GM23338 (cell line): ENCODE data around the gene CHTF8. TPM values are rescaled to one million over a fixed set of nuclear protein-coding genes. Genes with fewer than 3 reads are reported as not detected.

ENCODE experiments used
- ATAC-seq: fragments of 200-7000 bp; cut with Tn5 transposase; 3 replicates; pipeline ENCODE4 v1.9.1; 2020
- DNase-seq: peaks from one replicate; pipeline ENCODE4 v3.0.0-alpha.2; 2015; ENCODE audit warnings: low spot score
- H2AFZ ChIP-seq: fragments of 200-600 bp; sonication (generic); 2 replicates; pipeline ENCODE4 v1.8.0; 2016; ENCODE audit warnings: antibody characterized with exemption, mild to moderate bottlenecking, moderate library complexity
- H3F3A ChIP-seq: fragments of 200-600 bp; sonication (generic); replicated peaks from 2 replicates; pipeline ENCODE4 v1.8.0; 2017; ENCODE audit warnings: antibody characterized with exemption, mixed run types, low read depth
- H3K27ac ChIP-seq: fragments of 200-600 bp; sonication (generic); 2 replicates; pipeline ENCODE4 v1.6.1; 2016; ENCODE audit warnings: low read depth
- H3K27me3 ChIP-seq: fragments of 200-600 bp; sonication (generic); 2 replicates; pipeline ENCODE4 v1.8.0; 2016; ENCODE audit warnings: mild to moderate bottlenecking, mixed run types, moderate library complexity; ENCODE audit not compliant: insufficient read depth
- H3K36me3 ChIP-seq: fragments of 200-600 bp; sonication (generic); 2 replicates; pipeline ENCODE4 v1.8.0; 2016; ENCODE audit warnings: mild to moderate bottlenecking; ENCODE audit not compliant: insufficient read depth
- H3K4me1 ChIP-seq: fragments of 200-600 bp; sonication (generic); 2 replicates; pipeline ENCODE4 v1.8.0; 2016; ENCODE audit warnings: mild to moderate bottlenecking, moderate library complexity; ENCODE audit not compliant: insufficient read depth
- H3K4me2 ChIP-seq: fragments of 200-600 bp; sonication (generic); 2 replicates; pipeline ENCODE4 v1.7.1; 2017; ENCODE audit warnings: mixed run types
- H3K4me3 ChIP-seq: fragments of 200-600 bp; sonication (generic); 2 replicates; pipeline ENCODE4 v1.6.1; 2016; ENCODE audit warnings: mixed run types
- H3K79me2 ChIP-seq: fragments of 200-600 bp; sonication (generic); replicated peaks from 2 replicates; pipeline ENCODE4 v1.8.0; 2017; ENCODE audit warnings: mild to moderate bottlenecking; ENCODE audit not compliant: insufficient read depth
- H3K9me2 ChIP-seq: fragments of 200-600 bp; sonication (generic); 2 replicates; pipeline ENCODE4 v1.8.0; 2017; ENCODE audit not compliant: insufficient read depth
- H4K20me1 ChIP-seq: fragments of 200-600 bp; sonication (generic); replicated peaks from 2 replicates; pipeline ENCODE4 v1.8.0; 2017; ENCODE audit warnings: mild to moderate bottlenecking; ENCODE audit not compliant: insufficient read depth
- H3K27ac Mint-ChIP-seq: 2 replicates; pipeline ENCODE4 v1.8.0; 2020; ENCODE audit warnings: inconsistent platforms, mild to moderate bottlenecking, moderate library complexity, mixed read lengths
- H3K27me3 Mint-ChIP-seq: 3 replicates; pipeline ENCODE4 v1.8.0; 2022; ENCODE audit warnings: low read depth, mild to moderate bottlenecking, moderate library complexity, mixed read lengths, inconsistent platforms; ENCODE audit not compliant: insufficient read depth, poor library complexity
- H3K36me3 Mint-ChIP-seq: 3 replicates; pipeline ENCODE4 v1.8.0; 2021; ENCODE audit warnings: low read depth, mild to moderate bottlenecking, inconsistent platforms, moderate library complexity, mixed read lengths
- H3K4me1 Mint-ChIP-seq: 3 replicates; pipeline ENCODE4 v1.8.0; 2020; ENCODE audit warnings: mild to moderate bottlenecking, inconsistent platforms, mixed read lengths
- H3K4me3 Mint-ChIP-seq: 3 replicates; pipeline ENCODE4 v1.8.0; 2021; ENCODE audit warnings: moderate library complexity, mild to moderate bottlenecking, inconsistent platforms, mixed read lengths
- H3K9me3 Mint-ChIP-seq: 3 replicates; pipeline ENCODE4 v1.8.0; 2020; ENCODE audit warnings: moderate library complexity, mild to moderate bottlenecking, inconsistent platforms, mixed read lengths
- CREB1 ChIP-seq: fragments of 250-450 bp; sonication (Bioruptor Pico); IDR thresholded peaks from 2 replicates; pipeline ENCODE4 v1.5.0; 2020; ENCODE audit warnings: low read depth, mild to moderate bottlenecking, moderate library complexity
- CTCF ChIP-seq, 2 experiments: fragments of 200-600 bp in 1 of 2; sonication (generic) in 1 of 2; conservative IDR thresholded peaks; 2 replicates each; pipeline versions ENCODE4 v1.5.1 to v1.6.1; 2016 to 2017; ENCODE audit warnings: antibody characterized with exemption in 2 of 2, low read depth in 2 of 2, mild to moderate bottlenecking in 2 of 2, moderate library complexity in 1 of 2
- ETS1 ChIP-seq: IDR thresholded peaks from 2 replicates; pipeline ENCODE4 v1.6.1; 2016; ENCODE audit warnings: antibody characterized with exemption
- EZH2 ChIP-seq: fragments of 200-600 bp; sonication (generic); IDR thresholded peaks from one replicate; pipeline ENCODE4 v1.8.0; 2017; ENCODE audit warnings: antibody characterized with exemption, mild to moderate bottlenecking, low read depth; ENCODE audit not compliant: unreplicated experiment
- EZH2phosphoT487 ChIP-seq: fragments of 200-600 bp; sonication (generic); IDR thresholded peaks from one replicate; pipeline ENCODE4 v1.8.1; 2018; ENCODE audit warnings: antibody characterized with exemption; ENCODE audit not compliant: unreplicated experiment
- JUNB ChIP-seq: IDR thresholded peaks from one replicate; pipeline ENCODE4 v1.6.1; 2016; ENCODE audit warnings: antibody characterized with exemption; ENCODE audit not compliant: unreplicated experiment
- NANOG ChIP-seq: IDR thresholded peaks from 2 replicates; pipeline ENCODE4 v1.6.1; 2016; ENCODE audit warnings: antibody characterized with exemption, borderline replicate concordance
- REST ChIP-seq: IDR thresholded peaks from one replicate; pipeline ENCODE4 v1.6.1; 2018; ENCODE audit warnings: antibody characterized with exemption; ENCODE audit not compliant: unreplicated experiment
- STAT1 ChIP-seq: IDR thresholded peaks from one replicate; pipeline ENCODE4 v1.6.1; 2016; ENCODE audit warnings: antibody characterized with exemption; ENCODE audit not compliant: unreplicated experiment
- ZNF114 ChIP-seq: fragments of 250-450 bp; sonication (Bioruptor Pico); IDR thresholded peaks from 2 replicates; pipeline ENCODE4 v1.5.0; 2020; ENCODE audit warnings: mild to moderate bottlenecking, moderate library complexity
- ZNF331 ChIP-seq: fragments of 250-450 bp; sonication (Bioruptor Pico); IDR thresholded peaks from 2 replicates; pipeline ENCODE4 v1.5.0; 2020; ENCODE audit warnings: low read depth, mild to moderate bottlenecking, moderate library complexity
- ZNF462 ChIP-seq: fragments of 250-450 bp; sonication (Bioruptor Pico); IDR thresholded peaks from 2 replicates; pipeline ENCODE4 v1.5.0; 2020; ENCODE audit warnings: mild to moderate bottlenecking, moderate library complexity
- polyA plus RNA-seq: library from polyadenylated mRNA; unstranded; fragments of >200 nt; fragmentation: Nextera tagmentation; extraction: Ambion mirVana; gene quantifications from 2 replicates; pipeline ENCODE4 v1.2.1, GENCODE V29; 2016
- total RNA-seq: library from RNA; depleted of rRNA; stranded (reverse); fragments of >200 nt; shearing (Covaris generic); gene quantifications from 2 replicates; pipeline ENCODE4 v1.2.3, GENCODE V29; 2014

Gene CHTF8
- total and polyA plus RNA-seq, 2 experiments from 2014 or later, result 24.4 to 155 TPM

GRCh38 chr16:69171325-69172084, 39.1 kb upstream of the CHTF8 start:
- Mint-ChIP-seq H3K4me1 (peaks cover 13% of the 10 kb centered on the region; the same call in 2 of the 3 replicates), H3K9me3 (no peaks in the 10 kb centered on the region), H3K36me3 (peaks cover 37% of the 10 kb centered on the region), H3K27ac (peak overlapping the region; percentile 86), H3K4me3 (no peak overlapping the region), H3K27me3 (peaks cover 2% of the 10 kb centered on the region)
- Histone ChIP-seq H3K4me3 (no peak overlapping the region), H3K4me1 (no peaks in the 10 kb centered on the region), H2AFZ (no peak overlapping the region), H3K36me3 (peaks cover 12% of the 10 kb centered on the region; the same call in 1 of the 2 replicates), H3K27ac (peak overlapping the region; percentile 83), H3K79me2 (no peaks in the 10 kb centered on the region), H3K27me3 (no peaks in the 10 kb centered on the region), H3K9me2 (no peaks in the 10 kb centered on the region), H4K20me1 (peaks cover 3% of the 10 kb centered on the region; the same call in 1 of the 2 replicates), H3F3A (0 out of 2 replicates have a peak, but pooled peaks cover 9% of the 10 kb centered on the region), H3K4me2 (no peak overlapping the region)
- no peak for TF ChIP-seq EZH2
- no peak for TF ChIP-seq ETS1
- no peak for TF ChIP-seq EZH2phosphoT487
- TF ChIP-seq ZNF114 (CRISPR knock-in tag), result no peak
- TF ChIP-seq ZNF462 (CRISPR knock-in tag), result no peak
- no peak for TF ChIP-seq JUNB
- no peak for TF ChIP-seq STAT1
- no peak for TF ChIP-seq REST
- no peak for TF ChIP-seq NANOG
- no peak for TF ChIP-seq CREB1 (CRISPR knock-in tag)
- TF ChIP-seq ZNF331 (CRISPR knock-in tag), result no peak
- no peak for TF ChIP-seq CTCF (conservative IDR thresholded peaks at IDR 0.05; ENCODE audit: low read depth in 2 of 2)
- ATAC-seq, result peak; percentile 53
- peak; percentile 66 for DNase-seq
